B cell (primary cell): ENCODE results near the gene CMPK2.

Experiments
- CTCF ChIP-seq: fragments of 200-600 bp; IDR thresholded peaks from one replicate; pipeline ENCODE4 v1.8.0; 2022; ENCODE audit warnings: antibody characterized with exemption, mild to moderate bottlenecking
- EZH2 ChIP-seq: IDR thresholded peaks from 2 replicates; pipeline ENCODE4 v1.6.1; 2012; ENCODE audit warnings: borderline replicate concordance, low read depth, mild to moderate bottlenecking, moderate library complexity, low read length; ENCODE audit not compliant: insufficient read depth, poor library complexity, severe bottlenecking

- TF ChIP-seq EZH2 (no peak), CTCF (no peak)
Measured at GRCh38 chr2:6818012-6818411, 47.7 kb downstream of the CMPK2 start.
